K562 (cell line): ENCODE results near the gene SCG5.

Source experiments
- ILF3 ChIP-seq: fragments of 450-650 bp; IDR thresholded peaks from 2 replicates; pipeline ENCODE4 v1.6.1; 2018; ENCODE audit warnings: antibody characterized with exemption, mild to moderate bottlenecking, moderate library complexity, borderline replicate concordance
- KDM1A ChIP-seq, 2 experiments: fragments of 450-650 bp; IDR thresholded peaks; 2 replicates each; pipeline ENCODE4 v1.6.1; 2016; ENCODE audit warnings: mild to moderate bottlenecking in 2 of 2
- ZKSCAN8 ChIP-seq: fragments of 200-800 bp; sonication (Bioruptor generic); IDR thresholded peaks from 2 replicates; pipeline ENCODE4 v1.6.1; 2016; ENCODE audit warnings: missing genetic modification characterization, missing compliant biosample characterization
- TF ChIP-seq, protein P1 (sequence below), 3 experiments: IDR thresholded peaks in 2 of 3; conservative IDR thresholded peaks in 1 of 3; 2 replicates each; pipeline ENCODE4 v1.5.1; 2011 to 2012; ENCODE audit warnings: low read length in 3 of 3, mild to moderate bottlenecking in 3 of 3, control low read depth in 2 of 3, improper control_type of control experiment in 1 of 3, inconsistent platforms in 1 of 3, low read depth in 1 of 3, mixed read lengths in 1 of 3, moderate library complexity in 1 of 3; ENCODE audit not compliant: insufficient read depth in 2 of 3

DNA sequence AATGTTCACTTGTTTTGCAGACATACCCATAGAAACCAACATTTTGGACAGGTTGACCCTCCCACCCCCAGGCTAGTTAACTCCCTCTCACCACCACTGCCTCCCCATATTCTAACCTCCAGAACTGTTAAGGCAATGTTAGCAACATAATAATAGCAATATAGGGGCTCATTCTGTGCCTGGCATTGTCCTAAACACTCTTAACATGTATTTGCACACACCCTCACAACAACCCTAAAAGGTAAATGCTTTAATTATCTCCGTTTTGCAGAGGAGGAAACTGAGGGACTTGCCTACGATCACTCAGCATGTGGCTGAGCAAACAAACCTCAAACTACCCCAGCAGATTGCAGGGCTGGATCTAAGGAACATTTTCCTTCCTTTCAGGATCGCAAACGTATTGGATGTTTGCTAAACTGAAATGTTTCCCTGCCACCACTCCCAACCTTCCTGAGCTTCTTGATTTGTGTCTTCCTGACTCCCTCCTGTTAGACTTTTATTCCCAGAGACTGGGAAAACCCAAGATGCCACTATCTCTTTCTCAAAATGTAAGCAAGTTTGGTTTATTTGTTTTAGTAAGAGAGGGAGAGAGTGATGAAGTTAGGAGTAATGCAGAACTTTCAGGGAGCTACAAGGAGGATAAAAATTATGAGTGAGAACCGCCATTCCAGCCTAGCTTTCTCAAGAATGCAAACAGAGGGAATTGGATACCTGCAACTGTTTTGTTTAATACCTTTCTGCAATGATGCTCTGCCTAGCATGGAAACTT lies 1.3 kb downstream of the SCG5 start:
- TF ChIP-seq, protein P1, sequence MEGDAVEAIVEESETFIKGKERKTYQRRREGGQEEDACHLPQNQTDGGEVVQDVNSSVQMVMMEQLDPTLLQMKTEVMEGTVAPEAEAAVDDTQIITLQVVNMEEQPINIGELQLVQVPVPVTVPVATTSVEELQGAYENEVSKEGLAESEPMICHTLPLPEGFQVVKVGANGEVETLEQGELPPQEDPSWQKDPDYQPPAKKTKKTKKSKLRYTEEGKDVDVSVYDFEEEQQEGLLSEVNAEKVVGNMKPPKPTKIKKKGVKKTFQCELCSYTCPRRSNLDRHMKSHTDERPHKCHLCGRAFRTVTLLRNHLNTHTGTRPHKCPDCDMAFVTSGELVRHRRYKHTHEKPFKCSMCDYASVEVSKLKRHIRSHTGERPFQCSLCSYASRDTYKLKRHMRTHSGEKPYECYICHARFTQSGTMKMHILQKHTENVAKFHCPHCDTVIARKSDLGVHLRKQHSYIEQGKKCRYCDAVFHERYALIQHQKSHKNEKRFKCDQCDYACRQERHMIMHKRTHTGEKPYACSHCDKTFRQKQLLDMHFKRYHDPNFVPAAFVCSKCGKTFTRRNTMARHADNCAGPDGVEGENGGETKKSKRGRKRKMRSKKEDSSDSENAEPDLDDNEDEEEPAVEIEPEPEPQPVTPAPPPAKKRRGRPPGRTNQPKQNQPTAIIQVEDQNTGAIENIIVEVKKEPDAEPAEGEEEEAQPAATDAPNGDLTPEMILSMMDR (IDR thresholded peaks at IDR 0.05 in 2 of 3, conservative IDR thresholded peaks at IDR 0.05 in 1 of 3; ENCODE audit: insufficient read depth in 2 of 3, low read depth in 1 of 3, low read length in 3 of 3): no peak
- TF ChIP-seq ILF3: no peak
- no peak for TF ChIP-seq KDM1A (IDR thresholded peaks at IDR 0.05)
- TF ChIP-seq ZKSCAN8 (CRISPR knock-in tag): no peak
